Heart right ventricle (tissue), 16 donors: ENCODE data around the gene RIN3. TPM values are rescaled to one million over a fixed set of nuclear protein-coding genes. Genes with fewer than 3 reads are reported as not detected.

ENCODE experiments used
- ATAC-seq, 8 donors: fragments of 200-7000 bp; cut with Tn5 transposase; one replicate each; pipeline ENCODE4 v1.9.1; 2020; ENCODE audit warnings: mild to moderate bottlenecking in 8 of 8, moderate library complexity in 8 of 8, moderate number of reproducible peaks in 1 of 8
- DNase-seq, 2 donors: peaks; one replicate each; pipeline ENCODE4 v3.0.0-alpha.2; 2020
- H3K27ac ChIP-seq, 10 donors: fragments of 200-600 bp; sonication (generic) in 2 of 10; one replicate each; pipeline versions ENCODE4 v1.5.0 to v1.8.0; 2020 to 2022; ENCODE audit warnings: mild to moderate bottlenecking in 3 of 10
- H3K27me3 ChIP-seq, 7 donors: fragments of 200-600 bp; one replicate each; pipeline ENCODE4 v1.8.0; 2021 to 2022; ENCODE audit warnings: mild to moderate bottlenecking in 2 of 7
- H3K36me3 ChIP-seq, 9 donors: fragments of 200-600 bp; sonication (generic) in 1 of 9; one replicate each; pipeline versions ENCODE4 v1.5.0 to v1.8.0; 2020 to 2022; ENCODE audit warnings: mild to moderate bottlenecking in 2 of 9
- H3K4me1 ChIP-seq, 9 donors: fragments of 200-600 bp; sonication (generic) in 1 of 9; one replicate each; pipeline versions ENCODE4 v1.5.0 to v1.8.0; 2020 to 2022; ENCODE audit warnings: mild to moderate bottlenecking in 4 of 9
- H3K4me3 ChIP-seq, 10 donors: fragments of 200-600 bp; sonication (generic) in 2 of 10; one replicate each; pipeline versions ENCODE4 v1.5.0 to v1.8.0; 2020 to 2022; ENCODE audit warnings: mild to moderate bottlenecking in 7 of 10, moderate library complexity in 2 of 10
- H3K9me3 ChIP-seq, 11 donors: fragments of 200-600 bp in 10 of 11; sonication (generic) in 2 of 11; one replicate each; pipeline versions ENCODE4 v1.5.0 to v1.8.0; 2013 to 2022; ENCODE audit warnings: mild to moderate bottlenecking in 2 of 11, control low read depth in 1 of 11, moderate library complexity in 1 of 11
- WGBS, 2 donors: extraction: QIAGEN DNeasy Blood & Tissue Kit; methylation state at CpG; one replicate each; pipeline ENCODE4 v1.1.7; 2013; ENCODE audit warnings: inconsistent platforms in 1 of 2; 5-methylcytosine and 5-hydroxymethylcytosine counted together
- intact Hi-C, 10 donors: fragments of 100-400 bp; cut with DNase I; formaldehyde crosslinking; loops; one replicate each; pipeline versions ENCODE4 v1.11.1 to v1.14.2; 2022
- polyA plus RNA-seq, 2 donors: library from polyadenylated mRNA; stranded (reverse); fragments of 200-250 nt; gene quantifications; one replicate each; pipeline ENCODE4 v1.2.3, GENCODE V29; 2013
- total RNA-seq, 10 donors: library from RNA; stranded (reverse); fragmentation: NEBNext Ultra II Directional in 3 of 10; extraction: Animal tissue kit (Norgen Biotek cat#: 25700) in 3 of 10; gene quantifications; one replicate each; pipeline versions ENCODE4 v1.2.1 to v1.2.4, GENCODE V29; 2021 to 2023
- TF ChIP-seq, protein P1 (sequence below), 9 donors: fragments of 200-600 bp; sonication (generic) in 2 of 9; IDR thresholded peaks; one replicate each; pipeline versions ENCODE4 v1.5.0 to v1.8.0; 2021 to 2022; ENCODE audit warnings: antibody characterized with exemption in 9 of 9, mild to moderate bottlenecking in 5 of 9, moderate library complexity in 1 of 9
- donor health status: Arrhythmogenic right ventricular cardiomyopathy.
- donor health status: ischemic (EF 13 %, LVEDD 7.1; RV severe dilation, severe dysfunction).
- donor health status: healthy with polysubstance abuse.
- donor health status: DM: no; HTN: yes; CAD: no.
- donor health status: DM: no; HTN: no; CAD: no.
- donor health status: ischemic (EF 25% LVEDD 6.9; RV normal size, moderate dysfunction).
- donor health status: ischemic (EF 25% LVEDD 5.7; RV mildly dilated, moderate dysfunction).
- donor health status: healthy.
- donor health status: DM: yes; HTN: yes; CAD: no.
- donor health status: Ischemic cardiomyopathy.
- donor health status: ischemic (EF 35%, LVEDD 5.7; RV mildly dilated, moderate dysfunction).
- donor health status: nonischemic (EF 11% LVEDD 7.7; RV severe dilation, severe dysfunction).
- donor health status: DM: yes; HTN: yes; CAD: no.
- donor health status: PGD.
- donor health status: ischemic (EF 29% LVEDD 5.4; RV normal size, mild dysfunction).
- donor health status: nonischemic (EF 23%, LVEDD 6.1; RV moderate dilation, normal function).

RIN3 gene
- total and polyA plus RNA-seq, 12 donors, result 7.2 to 24.0 (median 12.2) TPM

- DNase-seq (no peak), ATAC-seq (no peak)
- peaks cover 0 to 20% (median 2%) of the 10 kb centered on the region in 9 donors for H3K4me1 ChIP-seq
- peaks cover 0 to 45% (median 0%) of the 10 kb centered on the region in 9 donors for H3K36me3 ChIP-seq
- intact Hi-C loops, result no loop called here
- WGBS, 2 donors, result 89 to 92% methylated on average over 8 of the region's 8 CpGs
- H3K4me3 ChIP-seq, result no peak overlapping the region
- no peaks in the 10 kb centered on the region for H3K9me3 ChIP-seq
- no peaks in the 10 kb centered on the region for H3K27me3 ChIP-seq
- no peak overlapping the region for H3K27ac ChIP-seq
- TF ChIP-seq, protein P1, sequence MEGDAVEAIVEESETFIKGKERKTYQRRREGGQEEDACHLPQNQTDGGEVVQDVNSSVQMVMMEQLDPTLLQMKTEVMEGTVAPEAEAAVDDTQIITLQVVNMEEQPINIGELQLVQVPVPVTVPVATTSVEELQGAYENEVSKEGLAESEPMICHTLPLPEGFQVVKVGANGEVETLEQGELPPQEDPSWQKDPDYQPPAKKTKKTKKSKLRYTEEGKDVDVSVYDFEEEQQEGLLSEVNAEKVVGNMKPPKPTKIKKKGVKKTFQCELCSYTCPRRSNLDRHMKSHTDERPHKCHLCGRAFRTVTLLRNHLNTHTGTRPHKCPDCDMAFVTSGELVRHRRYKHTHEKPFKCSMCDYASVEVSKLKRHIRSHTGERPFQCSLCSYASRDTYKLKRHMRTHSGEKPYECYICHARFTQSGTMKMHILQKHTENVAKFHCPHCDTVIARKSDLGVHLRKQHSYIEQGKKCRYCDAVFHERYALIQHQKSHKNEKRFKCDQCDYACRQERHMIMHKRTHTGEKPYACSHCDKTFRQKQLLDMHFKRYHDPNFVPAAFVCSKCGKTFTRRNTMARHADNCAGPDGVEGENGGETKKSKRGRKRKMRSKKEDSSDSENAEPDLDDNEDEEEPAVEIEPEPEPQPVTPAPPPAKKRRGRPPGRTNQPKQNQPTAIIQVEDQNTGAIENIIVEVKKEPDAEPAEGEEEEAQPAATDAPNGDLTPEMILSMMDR (IDR thresholded peaks at IDR 0.05), result no peak
These were observed 60.3 kb downstream of the RIN3 start for GRCh38 chr14:92573761-92574498.

DNA sequence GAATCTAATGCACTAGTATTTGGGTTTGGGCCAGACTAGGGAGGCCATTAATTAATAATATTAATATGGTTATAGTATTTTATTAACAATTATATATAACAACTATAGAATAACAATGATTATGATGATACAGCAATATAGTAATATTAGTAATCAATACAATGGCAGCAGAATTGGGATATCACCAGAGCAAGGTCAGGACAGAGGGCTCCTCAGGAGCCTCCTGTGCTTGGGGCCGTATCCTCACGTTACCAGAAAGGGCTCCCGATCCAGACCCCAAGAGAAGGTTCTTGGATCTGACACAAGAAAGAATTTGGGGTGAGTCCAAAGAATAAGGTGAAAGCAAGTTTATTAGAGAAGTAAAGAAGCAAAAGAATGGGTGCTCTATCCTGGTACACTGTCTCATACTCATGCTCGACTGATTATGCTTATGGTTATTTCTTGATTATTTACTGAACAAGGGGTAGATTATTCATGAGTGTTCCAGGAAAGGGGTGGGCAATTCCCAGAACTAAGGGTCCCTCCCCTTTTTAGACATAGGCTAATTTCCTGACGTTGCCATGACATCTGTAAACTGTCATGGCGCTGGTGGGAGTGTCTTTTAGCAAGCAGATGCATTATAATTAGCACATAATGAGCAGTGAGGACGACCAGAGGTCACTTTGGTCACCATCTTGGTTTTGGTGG lies 61.6 kb downstream of the RIN3 start:
- Histone ChIP-seq H3K9me3 (no peaks in the 10 kb centered on the region), H3K27ac (no peak overlapping the region), H3K4me3 (no peak overlapping the region), H3K36me3 (peaks cover 0 to 52% (median 6%) of the 10 kb centered on the region in 9 donors), H3K27me3 (no peaks in the 10 kb centered on the region), H3K4me1 (peaks cover 0 to 9% (median 0%) of the 10 kb centered on the region in 9 donors)
- WGBS, 2 donors, result 88% methylated on average over 7 of the region's 7 CpGs
- TF ChIP-seq, protein P1 (IDR thresholded peaks at IDR 0.05), result no peak
- DNase-seq (no peak), ATAC-seq (no peak)
- intact Hi-C loops, result no loop called here

DNA sequence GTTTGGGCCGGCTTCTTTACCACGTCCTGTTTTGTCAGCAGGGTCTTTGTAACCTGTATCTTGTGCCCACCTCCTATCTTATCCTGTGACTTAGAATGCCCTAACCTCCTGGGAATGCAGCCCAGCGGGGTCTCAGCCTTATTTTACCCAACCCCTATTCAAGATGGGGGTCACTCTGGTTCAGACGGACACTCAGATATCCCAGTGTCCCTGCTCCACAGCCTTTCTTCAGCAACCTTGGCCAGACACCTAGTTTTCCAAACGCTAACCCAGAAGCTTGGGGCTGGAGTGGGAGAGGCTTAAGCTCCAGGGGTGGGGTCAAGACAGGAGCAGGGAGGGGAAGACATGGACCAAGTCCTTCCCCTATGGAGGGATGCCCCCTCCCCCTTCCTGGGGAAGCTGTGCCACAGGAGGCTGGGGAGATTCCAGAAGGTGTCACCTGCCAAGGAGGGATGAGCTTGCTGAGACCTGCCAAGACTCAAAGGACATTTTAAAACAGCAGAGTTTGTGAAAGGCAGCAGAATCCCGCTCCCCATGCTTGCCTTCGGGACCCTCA lies 62.2 kb downstream of the RIN3 start:
- TF ChIP-seq, protein P1 (IDR thresholded peaks at IDR 0.05), result no peak
- intact Hi-C loops, result no loop called here
- WGBS, 2 donors, result 91 to 95% methylated on average over 7 of the region's 7 CpGs

GRCh38 chr14:92577321-92577742 lies 63.8 kb downstream of the RIN3 start:
- H3K27me3 ChIP-seq, result no peaks in the 10 kb centered on the region
- no peak for ATAC-seq
- H3K27ac ChIP-seq, result peak overlapping the region in 1 of 10 donors; percentile 31
- no peak overlapping the region for H3K4me3 ChIP-seq
- TF ChIP-seq, protein P1 (IDR thresholded peaks at IDR 0.05), result no peak
- WGBS, 2 donors, result 83 to 93% methylated on average over 13 of the region's 13 CpGs
- no peaks in the 10 kb centered on the region for H3K9me3 ChIP-seq
- intact Hi-C loops, result no loop called here
- H3K4me1 ChIP-seq, result peaks cover 0 to 10% (median 0%) of the 10 kb centered on the region in 9 donors
- H3K36me3 ChIP-seq, result peaks cover 0 to 68% (median 6%) of the 10 kb centered on the region in 9 donors
- no peak for DNase-seq

More for the DNA sequence above, 62.2 kb downstream of the RIN3 start:
- ATAC-seq (no peak), DNase-seq (no peak)
- Histone ChIP-seq H3K27me3 (no peaks in the 10 kb centered on the region), H3K27ac (no peak overlapping the region), H3K4me1 (peaks cover 0 to 9% (median 0%) of the 10 kb centered on the region in 9 donors), H3K36me3 (peaks cover 0 to 58% (median 6%) of the 10 kb centered on the region in 9 donors), H3K4me3 (no peak overlapping the region), H3K9me3 (no peaks in the 10 kb centered on the region)
